Measurements from ENCODE around the gene CNN2. TPM values are rescaled to one million over a fixed set of nuclear protein-coding genes. Genes with fewer than 3 reads are reported as not detected.

Gene CNN2
- total RNA-seq, 1 experiment from 2014 or later, result 151 TPM

GRCh38 chr19:1080360-1081161 is 54.2 kb downstream of the CNN2 start:
- H3K27ac Mint-ChIP-seq (ENCODE audit: unreplicated experiment), result no peak overlapping the region
- H3K9me3 Mint-ChIP-seq (ENCODE audit: low read depth, unreplicated experiment), result no peaks in the 10 kb centered on the region
- H3K4me3 Mint-ChIP-seq (ENCODE audit: low read depth, unreplicated experiment), result no peak overlapping the region
- TF ChIP-seq CTCF (IDR thresholded peaks at IDR 0.05; ENCODE audit: unreplicated experiment), result no peak
- no peaks in the 10 kb centered on the region for H3K27me3 Mint-ChIP-seq (ENCODE audit: unreplicated experiment)
- peaks cover 17% of the 10 kb centered on the region for H3K36me3 Mint-ChIP-seq (ENCODE audit: insufficient read depth, unreplicated experiment)
- CTCF ChIA-PET, result no interaction called here
- no TSS peak for BruUV-seq (replicated peaks)
- no peak for DNase-seq
- no peaks in the 10 kb centered on the region for H3K4me1 Mint-ChIP-seq (ENCODE audit: low read depth, unreplicated experiment)
- intact Hi-C loops (cut with micrococcal nuclease; ENCODE audit: unreplicated experiment), result no loop called here

GRCh38 chr19:1081301-1082164 is 55.1 kb downstream of the CNN2 start:
- CTCF ChIA-PET, result no interaction called here
- no TSS peak for BruUV-seq (replicated peaks)
- Mint-ChIP-seq H3K4me3 (ENCODE audit: low read depth, unreplicated experiment) (no peak overlapping the region), H3K9me3 (ENCODE audit: low read depth, unreplicated experiment) (no peaks in the 10 kb centered on the region), H3K27me3 (ENCODE audit: unreplicated experiment) (no peaks in the 10 kb centered on the region), H3K4me1 (ENCODE audit: low read depth, unreplicated experiment) (no peaks in the 10 kb centered on the region), H3K36me3 (ENCODE audit: insufficient read depth, unreplicated experiment) (peaks cover 23% of the 10 kb centered on the region), H3K27ac (ENCODE audit: unreplicated experiment) (no peak overlapping the region)
- DNase-seq, result no peak
- intact Hi-C loops (cut with micrococcal nuclease; ENCODE audit: unreplicated experiment), result no loop called here
- TF ChIP-seq CTCF (IDR thresholded peaks at IDR 0.05; ENCODE audit: unreplicated experiment), result no peak

GRCh38 chr19:1082165-1082927 is 55.9 kb downstream of the CNN2 start:
- H3K4me3 Mint-ChIP-seq (ENCODE audit: low read depth, unreplicated experiment), result no peak overlapping the region
- no TSS peak for BruUV-seq (replicated peaks)
- intact Hi-C loops (cut with micrococcal nuclease; ENCODE audit: unreplicated experiment), result no loop called here
- no peaks in the 10 kb centered on the region for H3K27me3 Mint-ChIP-seq (ENCODE audit: unreplicated experiment)
- no peak for DNase-seq
- TF ChIP-seq CTCF (IDR thresholded peaks at IDR 0.05; ENCODE audit: unreplicated experiment), result no peak
- H3K9me3 Mint-ChIP-seq (ENCODE audit: low read depth, unreplicated experiment), result no peaks in the 10 kb centered on the region
- H3K36me3 Mint-ChIP-seq (ENCODE audit: insufficient read depth, unreplicated experiment), result peaks cover 23% of the 10 kb centered on the region
- CTCF ChIA-PET, result no interaction called here
- no peaks in the 10 kb centered on the region for H3K4me1 Mint-ChIP-seq (ENCODE audit: low read depth, unreplicated experiment)
- no peak overlapping the region for H3K27ac Mint-ChIP-seq (ENCODE audit: unreplicated experiment)
